HepG2 (cell line): ENCODE data around the gene CENPB. TPM values are rescaled to one million over a fixed set of nuclear protein-coding genes. Genes with fewer than 3 reads are reported as not detected.

Experiments
- ATAC-seq: fragments of 200-7000 bp; cut with Tn5 transposase; 3 replicates; pipeline ENCODE4 v1.9.1; 2020; ENCODE audit warnings: mild to moderate bottlenecking, moderate library complexity
- BruUV-seq: library from RNA; stranded (reverse); fragments of 400-500 nt; replicated peaks from 2 replicates; lab custom pipeline; 2021; lab: Mats Ljungman, UMichigan
- CTCF ChIA-PET: fragments of 300-600 bp; formaldehyde crosslinking; extraction: SDS; loops from one replicate; lab custom pipeline; 2021; ENCODE audit warnings: low total read pairs, inconsistent platforms, low intra/inter-chr PET ratio; lab: Yijun Ruan, JAX
- POLR2A ChIA-PET: fragments of 350-600 bp; sonication (Branson Sonifier 250); formaldehyde crosslinking; loops from one replicate; lab custom pipeline; 2020; ENCODE audit warnings: antibody characterized with exemption, inconsistent platforms; lab: Yijun Ruan, JAX
- DNase-seq: peaks from one replicate; pipeline ENCODE4 v3.0.0-alpha.2; 2015; ENCODE audit warnings: low spot score
- FAIRE-seq: peaks from 3 replicates; lab custom pipeline; 2011; peaks lifted over from hg19 to GRCh38; lab: Jason Lieb, UNC
- H2AFZ ChIP-seq: one replicate; pipeline ENCODE4 v1.6.1; 2011; ENCODE audit warnings: low read length, inconsistent platforms
- H3K27ac ChIP-seq: fragments of 300-600 bp; 3 replicates; pipeline ENCODE4 v1.8.0; 2011; ENCODE audit warnings: mixed run types, mild to moderate bottlenecking, mixed read lengths, low read length, inconsistent platforms; ENCODE audit not compliant: insufficient read depth; ENCODE audit errors: extremely low read length
- H3K27me3 ChIP-seq, 2 experiments: fragments of 200-600 bp in 1 of 2; 2 replicates in 1 of 2; 3 replicates in 1 of 2; pipeline versions ENCODE4 v1.6.0 to v1.8.0; 2011; ENCODE audit warnings: low read length in 2 of 2, mild to moderate bottlenecking in 2 of 2, moderate library complexity in 2 of 2, inconsistent platforms in 1 of 2; ENCODE audit not compliant: insufficient read depth in 2 of 2, control insufficient read depth in 1 of 2
- H3K36me3 ChIP-seq, 2 experiments: fragments of 200-600 bp in 1 of 2; replicated peaks in 1 of 2; 2 replicates in 1 of 2; 3 replicates in 1 of 2; pipeline versions ENCODE4 v1.5.1 to v1.8.0; 2011; ENCODE audit warnings: low read length in 2 of 2, inconsistent platforms in 1 of 2; ENCODE audit not compliant: insufficient read depth in 2 of 2, control insufficient read depth in 1 of 2
- H3K4me1 ChIP-seq: 2 replicates; pipeline ENCODE4 v1.5.1; 2012; ENCODE audit warnings: low read length, inconsistent platforms; ENCODE audit not compliant: insufficient read depth
- H3K4me2 ChIP-seq: 2 replicates; pipeline ENCODE4 v1.6.0; 2011; ENCODE audit warnings: low read depth, low read length, inconsistent platforms
- H3K4me3 ChIP-seq, 3 experiments: fragments of 200-600 bp in 1 of 3; sonication (generic), shearing (Covaris generic) in 1 of 3; replicated peaks in 1 of 3; 2 replicates each; pipeline ENCODE4 v1.5.1; 2011 to 2016; ENCODE audit warnings: low read length in 3 of 3, inconsistent platforms in 2 of 3, low read depth in 2 of 3, mild to moderate bottlenecking in 2 of 3, control low read depth in 1 of 3, mixed read lengths in 1 of 3; ENCODE audit not compliant: insufficient read depth in 1 of 3
- H3K79me2 ChIP-seq: one replicate; pipeline ENCODE4 v1.6.1; 2011; ENCODE audit warnings: low read length, inconsistent platforms; ENCODE audit not compliant: insufficient read depth
- H3K9ac ChIP-seq: 2 replicates; pipeline ENCODE4 v1.6.0; 2011; ENCODE audit warnings: mild to moderate bottlenecking, low read depth, low read length, inconsistent platforms; ENCODE audit not compliant: insufficient read depth
- H3K9me3 ChIP-seq: 2 replicates; pipeline ENCODE4 v1.5.1; 2012; ENCODE audit warnings: mild to moderate bottlenecking, low read length
- H4K20me1 ChIP-seq: 2 replicates; pipeline ENCODE4 v1.6.0; 2011; ENCODE audit warnings: inconsistent platforms, mild to moderate bottlenecking, low read length, moderate library complexity; ENCODE audit not compliant: insufficient read depth
- AKAP8 ChIP-seq: sonication (generic); formaldehyde crosslinking; IDR thresholded peaks from 2 replicates; pipeline ENCODE4 v1.5.1; 2020; ENCODE audit warnings: mild to moderate bottlenecking, missing genetic modification reagents
- KDM2A ChIP-seq: sonication (generic); formaldehyde crosslinking; IDR thresholded peaks from 2 replicates; pipeline ENCODE4 v1.4.0; 2020; ENCODE audit warnings: low read depth, missing genetic modification reagents, borderline replicate concordance
- MIER3 ChIP-seq: IDR thresholded peaks from 2 replicates; pipeline ENCODE4 v1.6.1; 2016; ENCODE audit warnings: missing compliant biosample characterization, borderline replicate concordance
- SPEN ChIP-seq: sonication (generic); formaldehyde crosslinking; IDR thresholded peaks from 2 replicates; pipeline ENCODE4 v1.5.1; 2020; ENCODE audit warnings: low read depth, mild to moderate bottlenecking, missing genetic modification reagents
- ZNF629 ChIP-seq: sonication (generic); formaldehyde crosslinking; conservative IDR thresholded peaks from 2 replicates; pipeline ENCODE4 v1.5.0; 2020; ENCODE audit warnings: missing genetic modification reagents
- WGBS: methylation state at CpG from one replicate; pipeline ENCODE4 v1.1.6; 2017; ENCODE audit warnings: low lambda C conversion rate; 5-methylcytosine and 5-hydroxymethylcytosine counted together
- in situ Hi-C: cut with HindIII; loops from 2 replicates; pipeline ENCODE4 v1.10.0; 2017; ENCODE audit warnings: low pct_unique_long_range_greater_than_20kb; ENCODE audit not compliant: extremely low pct_ligation_motif_present
- intact Hi-C: fragments of 100-400 bp; cut with micrococcal nuclease; formaldehyde crosslinking; loops from one replicate; pipeline ENCODE4 v1.10.0; 2022; ENCODE audit not compliant: unreplicated experiment
- polyA plus RNA-seq, 8 experiments: library from polyadenylated mRNA; depleted of rRNA in 3 of 8; stranded (reverse) in 7 of 8; unstranded in 1 of 8; fragments of >200 nt; fragmentation: Illumina TruSeq in 4 of 8; extraction: Trizol in 4 of 8; gene quantifications; 2 replicates each; pipeline versions ENCODE4 v1.2.1 to v1.2.3, GENCODE V29; 2011 to 2016; ENCODE audit warnings: low read depth in 4 of 8, missing spikeins in 1 of 8, mixed read lengths in 1 of 8; ENCODE audit not compliant: insufficient read depth in 1 of 8
- total RNA-seq, 5 experiments: library from RNA; depleted of rRNA; stranded (reverse); fragments of >200 nt; fragmentation: Illumina TruSeq; extraction: Trizol; gene quantifications; 2 replicates each; pipeline ENCODE4 v1.2.3, GENCODE V29; 2016; ENCODE audit warnings: low read depth in 1 of 5
- TF ChIP-seq, protein P1 (sequence below): sonication (generic); formaldehyde crosslinking; IDR thresholded peaks from 2 replicates; pipeline ENCODE4 v1.5.1; 2020; ENCODE audit warnings: missing genetic modification reagents, mild to moderate bottlenecking, borderline replicate concordance
- TF ChIP-seq, protein P2 (sequence below): sonication (generic); formaldehyde crosslinking; IDR thresholded peaks from 2 replicates; pipeline ENCODE4 v1.8.0; 2022; ENCODE audit warnings: missing genetic modification reagents, mild to moderate bottlenecking, borderline replicate concordance
- TF ChIP-seq, protein P3 (sequence below), 2 experiments: sonication (generic) in 1 of 2; formaldehyde crosslinking in 1 of 2; IDR thresholded peaks; 2 replicates each; pipeline versions ENCODE4 v1.5.1 to v1.6.1; 2011 to 2020; ENCODE audit warnings: borderline replicate concordance in 1 of 2, low read depth in 1 of 2, low read length in 1 of 2, mild to moderate bottlenecking in 1 of 2, missing genetic modification reagents in 1 of 2, moderate library complexity in 1 of 2

CENPB gene
- total and polyA plus RNA-seq, 2 of the 13 experiments (the other 11 are each of a cell fraction or from before 2014, with no cell fraction given): 10.4 to 54.5 TPM

DNA sequence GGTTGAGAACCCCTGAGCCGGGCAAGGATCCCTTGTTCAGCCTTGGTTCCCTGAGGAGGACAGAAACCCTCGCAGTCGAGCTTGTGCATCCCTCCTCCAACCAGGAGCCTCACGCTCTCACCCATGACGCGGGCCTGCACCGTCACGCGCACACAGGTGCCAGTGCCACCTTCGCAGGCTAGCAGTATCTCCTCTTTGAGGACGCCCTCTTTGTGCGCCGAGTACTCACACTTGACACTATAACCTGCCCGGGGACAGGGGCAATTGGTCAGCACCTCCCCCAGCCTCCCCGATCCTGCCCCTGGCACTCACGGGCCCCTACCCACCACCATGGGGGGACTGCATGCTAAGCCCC is 32.3 kb downstream of the CENPB start:
- Histone ChIP-seq H3K4me3 (no peak overlapping the region), H3K4me2 (no peak overlapping the region), H3K9me3 (no peaks in the 10 kb centered on the region), H3K79me2 (peaks cover 2% of the 10 kb centered on the region), H2AFZ (no peak overlapping the region), H3K36me3 (peaks cover 29 to 33% of the 10 kb centered on the region in 2 experiments; a peak in 4 of 5 replicates), H3K9ac (no peak overlapping the region), H4K20me1 (no peaks in the 10 kb centered on the region), H3K27ac (no peak overlapping the region), H3K27me3 (0 out of 5 replicates have a peak, but pooled peaks cover 0 to under 1% of the 10 kb centered on the region in 2 experiments), H3K4me1 (peaks cover 10% of the 10 kb centered on the region)
- POLR2A ChIA-PET: interaction anchor here (3.9 kb wide), 1 partner anchor 14 kb away, joined by 21 read pairs; the partner anchor contains the start of gene ADISSP
- ATAC-seq (no peak), DNase-seq (no peak), FAIRE-seq (no peak)
- in situ Hi-C loops (no loop called here), intact Hi-C loops (no loop called here)
- CTCF ChIA-PET: no interaction called here
- TF ChIP-seq, protein P1, sequence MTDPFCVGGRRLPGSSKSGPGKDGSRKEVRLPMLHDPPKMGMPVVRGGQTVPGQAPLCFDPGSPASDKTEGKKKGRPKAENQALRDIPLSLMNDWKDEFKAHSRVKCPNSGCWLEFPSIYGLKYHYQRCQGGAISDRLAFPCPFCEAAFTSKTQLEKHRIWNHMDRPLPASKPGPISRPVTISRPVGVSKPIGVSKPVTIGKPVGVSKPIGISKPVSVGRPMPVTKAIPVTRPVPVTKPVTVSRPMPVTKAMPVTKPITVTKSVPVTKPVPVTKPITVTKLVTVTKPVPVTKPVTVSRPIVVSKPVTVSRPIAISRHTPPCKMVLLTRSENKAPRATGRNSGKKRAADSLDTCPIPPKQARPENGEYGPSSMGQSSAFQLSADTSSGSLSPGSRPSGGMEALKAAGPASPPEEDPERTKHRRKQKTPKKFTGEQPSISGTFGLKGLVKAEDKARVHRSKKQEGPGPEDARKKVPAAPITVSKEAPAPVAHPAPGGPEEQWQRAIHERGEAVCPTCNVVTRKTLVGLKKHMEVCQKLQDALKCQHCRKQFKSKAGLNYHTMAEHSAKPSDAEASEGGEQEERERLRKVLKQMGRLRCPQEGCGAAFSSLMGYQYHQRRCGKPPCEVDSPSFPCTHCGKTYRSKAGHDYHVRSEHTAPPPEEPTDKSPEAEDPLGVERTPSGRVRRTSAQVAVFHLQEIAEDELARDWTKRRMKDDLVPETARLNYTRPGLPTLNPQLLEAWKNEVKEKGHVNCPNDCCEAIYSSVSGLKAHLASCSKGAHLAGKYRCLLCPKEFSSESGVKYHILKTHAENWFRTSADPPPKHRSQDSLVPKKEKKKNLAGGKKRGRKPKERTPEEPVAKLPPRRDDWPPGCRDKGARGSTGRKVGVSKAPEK (CRISPR knock-in tag): no peak
- WGBS: 97% methylated on average over 16 of the region's 16 CpGs
- no TSS peak for BruUV-seq

DNA sequence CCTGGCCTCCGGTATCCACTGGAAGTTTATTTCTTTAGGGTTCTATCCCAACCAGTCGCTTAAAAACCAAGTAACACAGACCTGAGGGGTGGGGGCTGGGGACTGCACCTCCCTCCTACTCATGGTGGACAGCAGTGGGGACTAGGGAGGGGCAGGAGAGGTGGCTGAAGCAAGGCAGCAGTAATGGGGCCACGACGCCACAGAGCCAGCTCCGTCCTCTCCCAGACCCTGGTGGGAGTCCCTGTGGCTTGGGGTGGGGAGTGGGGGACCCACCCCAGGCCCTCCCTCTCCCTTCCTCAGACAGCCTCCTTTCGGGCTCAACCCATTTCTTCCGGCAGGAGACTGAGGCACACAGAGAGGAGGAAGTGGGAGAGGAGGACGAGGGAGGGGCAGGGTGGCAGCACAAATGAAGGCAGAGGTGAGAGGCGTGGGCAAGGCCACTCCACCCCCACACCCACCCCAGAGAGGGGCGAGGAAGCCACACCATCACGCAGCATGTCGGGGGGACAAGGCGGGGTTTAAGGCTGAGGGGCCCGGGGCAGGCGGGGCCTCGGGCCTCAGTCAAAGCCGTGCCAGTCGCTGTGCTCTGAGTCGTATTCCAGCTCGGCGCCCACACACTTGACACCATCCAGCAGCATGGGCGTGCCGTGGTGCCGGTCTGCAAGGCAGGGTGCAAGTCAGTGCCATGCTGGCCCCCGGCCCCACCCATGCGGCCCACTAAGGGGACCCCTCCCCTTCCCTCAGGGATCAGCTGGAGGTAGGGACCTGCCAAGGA is 32.9 kb downstream of the CENPB start:
- Histone ChIP-seq H4K20me1 (no peaks in the 10 kb centered on the region), H3K4me1 (peaks cover 15% of the 10 kb centered on the region), H3K4me3 (no peak overlapping the region), H3K27me3 (peaks cover under 1 to 6% of the 10 kb centered on the region in 2 experiments; a peak in 2 of 5 replicates), H2AFZ (no peak overlapping the region), H3K4me2 (no peak overlapping the region), H3K9ac (no peak overlapping the region), H3K27ac (no peak overlapping the region), H3K9me3 (no peaks in the 10 kb centered on the region), H3K36me3 (peaks cover 26 to 27% of the 10 kb centered on the region in 2 experiments; a peak in 4 of 5 replicates), H3K79me2 (no peaks in the 10 kb centered on the region)
- intact Hi-C loops (loop anchor here (1.0 to 2.0 kb wide), 4 partner anchors 15 to 102 kb away; partner anchors contain the start of gene SPEF1), in situ Hi-C loops (no loop called here)
- BruUV-seq: TSS peak; percentile 35
- DNase-seq: no peak
- ATAC-seq: no peak
- POLR2A ChIA-PET: interaction anchor here (3.9 kb wide), 1 partner anchor 14 kb away, joined by 21 read pairs; the partner anchor contains the start of gene ADISSP
- 95% methylated on average over 23 of the region's 26 CpGs for WGBS
- no peak for FAIRE-seq
- CTCF ChIA-PET: interaction anchor here (0.6 to 1.7 kb wide), 10 partner anchors 13 to 331 kb away, joined by 3 to 9 read pairs (median 6); partner anchors contain the start of genes AP5S1 and SPEF1
- TF ChIP-seq, protein P2, sequence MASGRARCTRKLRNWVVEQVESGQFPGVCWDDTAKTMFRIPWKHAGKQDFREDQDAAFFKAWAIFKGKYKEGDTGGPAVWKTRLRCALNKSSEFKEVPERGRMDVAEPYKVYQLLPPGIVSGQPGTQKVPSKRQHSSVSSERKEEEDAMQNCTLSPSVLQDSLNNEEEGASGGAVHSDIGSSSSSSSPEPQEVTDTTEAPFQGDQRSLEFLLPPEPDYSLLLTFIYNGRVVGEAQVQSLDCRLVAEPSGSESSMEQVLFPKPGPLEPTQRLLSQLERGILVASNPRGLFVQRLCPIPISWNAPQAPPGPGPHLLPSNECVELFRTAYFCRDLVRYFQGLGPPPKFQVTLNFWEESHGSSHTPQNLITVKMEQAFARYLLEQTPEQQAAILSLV (CRISPR knock-in tag): 0 out of 2 replicates have a peak, but pooled peaks have one; percentile 33
- TF ChIP-seq KDM2A (CRISPR knock-in tag): peak; percentile 3; the same call in 1 of the 2 replicates
- TF ChIP-seq MIER3 (CRISPR knock-in tag): no peak
- peak; percentile 65 for TF ChIP-seq ZNF629 (CRISPR knock-in tag)
- TF ChIP-seq, protein P3, sequence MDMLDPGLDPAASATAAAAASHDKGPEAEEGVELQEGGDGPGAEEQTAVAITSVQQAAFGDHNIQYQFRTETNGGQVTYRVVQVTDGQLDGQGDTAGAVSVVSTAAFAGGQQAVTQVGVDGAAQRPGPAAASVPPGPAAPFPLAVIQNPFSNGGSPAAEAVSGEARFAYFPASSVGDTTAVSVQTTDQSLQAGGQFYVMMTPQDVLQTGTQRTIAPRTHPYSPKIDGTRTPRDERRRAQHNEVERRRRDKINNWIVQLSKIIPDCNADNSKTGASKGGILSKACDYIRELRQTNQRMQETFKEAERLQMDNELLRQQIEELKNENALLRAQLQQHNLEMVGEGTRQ (IDR thresholded peaks at IDR 0.05; ENCODE audit: low read depth, low read length): no peak
- TF ChIP-seq, protein P3 (CRISPR knock-in tag; IDR thresholded peaks at IDR 0.05; ENCODE audit: borderline replicate concordance): no peak
- 0 out of 2 replicates have a peak, but pooled peaks have one; percentile 21 for TF ChIP-seq AKAP8 (CRISPR knock-in tag)
- TF ChIP-seq SPEN (CRISPR knock-in tag): 0 out of 2 replicates have a peak, but pooled peaks have one; percentile 18
